ENCODE results near the gene MAP3K3.

GRCh38 chr17:63600569-63601438 lies 21.4 kb upstream of the MAP3K3 start, which contains the start of gene TACO1:
- TF ChIP-seq GATA2 (IDR thresholded peaks at IDR 0.05; ENCODE audit: low read depth, low read length) (no peak), GATA3 (IDR thresholded peaks at IDR 0.05; ENCODE audit: low read depth, low read length) (no peak)

All from SH-SY5Y (cell line).